Measurements from ENCODE around the gene MBD1.

DNA sequence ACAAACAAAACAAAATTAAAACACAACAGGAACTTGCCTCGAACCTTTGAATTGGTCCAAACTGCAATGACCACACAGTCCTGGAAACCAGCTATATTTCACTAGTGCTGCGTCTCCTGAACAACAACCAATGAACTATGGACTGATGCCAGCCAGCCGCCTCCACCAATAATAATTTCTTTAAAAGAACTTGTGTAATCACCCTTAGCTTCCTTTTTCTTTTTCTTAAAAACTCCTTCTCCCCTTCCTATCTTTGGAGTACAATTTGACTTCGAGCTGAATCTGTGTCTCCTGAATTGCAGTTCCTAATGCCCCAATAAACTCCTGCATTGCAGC is 7.8 kb upstream of the MBD1 start:
- TF ChIP-seq, protein P1, sequence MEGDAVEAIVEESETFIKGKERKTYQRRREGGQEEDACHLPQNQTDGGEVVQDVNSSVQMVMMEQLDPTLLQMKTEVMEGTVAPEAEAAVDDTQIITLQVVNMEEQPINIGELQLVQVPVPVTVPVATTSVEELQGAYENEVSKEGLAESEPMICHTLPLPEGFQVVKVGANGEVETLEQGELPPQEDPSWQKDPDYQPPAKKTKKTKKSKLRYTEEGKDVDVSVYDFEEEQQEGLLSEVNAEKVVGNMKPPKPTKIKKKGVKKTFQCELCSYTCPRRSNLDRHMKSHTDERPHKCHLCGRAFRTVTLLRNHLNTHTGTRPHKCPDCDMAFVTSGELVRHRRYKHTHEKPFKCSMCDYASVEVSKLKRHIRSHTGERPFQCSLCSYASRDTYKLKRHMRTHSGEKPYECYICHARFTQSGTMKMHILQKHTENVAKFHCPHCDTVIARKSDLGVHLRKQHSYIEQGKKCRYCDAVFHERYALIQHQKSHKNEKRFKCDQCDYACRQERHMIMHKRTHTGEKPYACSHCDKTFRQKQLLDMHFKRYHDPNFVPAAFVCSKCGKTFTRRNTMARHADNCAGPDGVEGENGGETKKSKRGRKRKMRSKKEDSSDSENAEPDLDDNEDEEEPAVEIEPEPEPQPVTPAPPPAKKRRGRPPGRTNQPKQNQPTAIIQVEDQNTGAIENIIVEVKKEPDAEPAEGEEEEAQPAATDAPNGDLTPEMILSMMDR (IDR thresholded peaks at IDR 0.05): no peak
- TF ChIP-seq POLR2A (IDR thresholded peaks at IDR 0.05): no peak

Data from adrenal gland (tissue), 5 donors.